Middle frontal gyrus (tissue), 1 donor: ENCODE results near the gene GPX3.

ENCODE experiments used
- DNase-seq: peaks from one replicate; pipeline ENCODE4 v3.0.0-alpha.2; 2015; ENCODE audit warnings: low spot score; ENCODE audit errors: extremely low spot score

GPX3 gene

GRCh38 chr5:151076616-151077015, 56.2 kb downstream of the GPX3 start:
- DNase-seq = no peak

GRCh38 chr5:151077419-151077818, 57.0 kb downstream of the GPX3 start:
- no peak for DNase-seq

GRCh38 chr5:151077967-151078366, 57.6 kb downstream of the GPX3 start:
- no peak for DNase-seq
